Measurements from ENCODE around the gene SMARCC1.

SMARCC1 gene

GRCh38 chr3:47641739-47642138, 140.0 kb downstream of the SMARCC1 start:
- no peak overlapping the region for H3K4me3 ChIP-seq (ENCODE audit: low read depth, low read length)
- no peak for TF ChIP-seq CTCF (IDR thresholded peaks at IDR 0.05; ENCODE audit: low read depth, low read length)
- no peaks in the 10 kb centered on the region for H3K9me3 ChIP-seq (ENCODE audit: severe bottlenecking)
- H3K36me3 ChIP-seq, result peaks cover 67% of the 10 kb centered on the region
- H3K27ac ChIP-seq, result no peak overlapping the region
- no peaks in the 10 kb centered on the region for H3K27me3 ChIP-seq (ENCODE audit: insufficient read depth, low read depth, severe bottlenecking)
- no peak for DNase-seq

- TF ChIP-seq CTCF (IDR thresholded peaks at IDR 0.05; ENCODE audit: low read depth, low read length), result no peak
- Histone ChIP-seq H3K9me3 (ENCODE audit: severe bottlenecking) (no peaks in the 10 kb centered on the region), H3K36me3 (peaks cover 82% of the 10 kb centered on the region), H3K4me3 (ENCODE audit: low read depth, low read length) (no peak overlapping the region), H3K27ac (no peak overlapping the region), H3K27me3 (ENCODE audit: insufficient read depth, low read depth, severe bottlenecking) (no peaks in the 10 kb centered on the region)
- DNase-seq, result no peak
Measured at GRCh38 chr3:47636921-47637320, 144.8 kb downstream of the SMARCC1 start.

- DNase-seq, result no peak
- H3K27me3 ChIP-seq (ENCODE audit: insufficient read depth, low read depth, severe bottlenecking), result no peaks in the 10 kb centered on the region
- TF ChIP-seq CTCF (IDR thresholded peaks at IDR 0.05; ENCODE audit: low read depth, low read length), result no peak
- no peaks in the 10 kb centered on the region for H3K9me3 ChIP-seq (ENCODE audit: severe bottlenecking)
- no peak overlapping the region for H3K4me3 ChIP-seq (ENCODE audit: low read depth, low read length)
- no peak overlapping the region for H3K27ac ChIP-seq
- H3K36me3 ChIP-seq, result peaks cover 82% of the 10 kb centered on the region
Measured at GRCh38 chr3:47636225-47636624, 145.5 kb downstream of the SMARCC1 start.

- Histone ChIP-seq H3K36me3 (peaks cover 84% of the 10 kb centered on the region), H3K27me3 (ENCODE audit: insufficient read depth, low read depth, severe bottlenecking) (no peaks in the 10 kb centered on the region), H3K27ac (no peak overlapping the region), H3K9me3 (ENCODE audit: severe bottlenecking) (no peaks in the 10 kb centered on the region), H3K4me3 (ENCODE audit: low read depth, low read length) (no peak overlapping the region)
- DNase-seq, result no peak
- TF ChIP-seq CTCF (IDR thresholded peaks at IDR 0.05; ENCODE audit: low read depth, low read length), result no peak
Measured at GRCh38 chr3:47635536-47635935, 146.2 kb downstream of the SMARCC1 start.

GRCh38 chr3:47634996-47635395, 146.7 kb downstream of the SMARCC1 start:
- no peak for DNase-seq
- TF ChIP-seq CTCF (IDR thresholded peaks at IDR 0.05; ENCODE audit: low read depth, low read length), result no peak
- Histone ChIP-seq H3K27me3 (ENCODE audit: insufficient read depth, low read depth, severe bottlenecking) (no peaks in the 10 kb centered on the region), H3K36me3 (peaks cover 89% of the 10 kb centered on the region), H3K9me3 (ENCODE audit: severe bottlenecking) (no peaks in the 10 kb centered on the region), H3K27ac (no peak overlapping the region), H3K4me3 (ENCODE audit: low read depth, low read length) (no peak overlapping the region)

- no peak for TF ChIP-seq CTCF (IDR thresholded peaks at IDR 0.05; ENCODE audit: low read depth, low read length)
- Histone ChIP-seq H3K36me3 (peaks cover 88% of the 10 kb centered on the region), H3K9me3 (ENCODE audit: severe bottlenecking) (no peaks in the 10 kb centered on the region), H3K4me3 (ENCODE audit: low read depth, low read length) (no peak overlapping the region), H3K27ac (no peak overlapping the region), H3K27me3 (ENCODE audit: insufficient read depth, low read depth, severe bottlenecking) (no peaks in the 10 kb centered on the region)
- DNase-seq, result no peak
Measured at GRCh38 chr3:47630810-47631209, 150.9 kb downstream of the SMARCC1 start.

All from WERI-Rb-1 (cell line).